ENCODE data around the gene RIMS4. TPM values are rescaled to one million over a fixed set of nuclear protein-coding genes. Genes with fewer than 3 reads are reported as not detected.

Gene RIMS4
- total and polyA plus RNA-seq, 2 of the 8 experiments (the other 6 are each of a cell fraction or from before 2014, with no cell fraction given), result 13.3 to 44.2 TPM

GRCh38 chr20:44706301-44707017, 103.9 kb downstream of the RIMS4 start:
- no peak overlapping the region for H2BK15ac ChIP-seq (ENCODE audit: low read length)
- no peak for TF ChIP-seq SP1 (IDR thresholded peaks at IDR 0.05; ENCODE audit: low read depth, low read length)
- TF ChIP-seq SP4 (IDR thresholded peaks at IDR 0.05; ENCODE audit: low read length), result no peak
- TF ChIP-seq GTF2F1 (IDR thresholded peaks at IDR 0.05; ENCODE audit: borderline replicate concordance, low read depth, low read length), result no peak
- no peak for TF ChIP-seq KDM1A (IDR thresholded peaks at IDR 0.05; ENCODE audit: borderline replicate concordance, low read length)
- no peak for TF ChIP-seq EZH2 (IDR thresholded peaks at IDR 0.05; ENCODE audit: low read depth, low read length, severe bottlenecking)
- no peak for TF ChIP-seq CHD1 (IDR thresholded peaks at IDR 0.05; ENCODE audit: low read depth, low read length)
- no peak for TF ChIP-seq TCF12 (IDR thresholded peaks at IDR 0.05; ENCODE audit: low read depth, low read length)
- no peak for TF ChIP-seq BRCA1 (IDR thresholded peaks at IDR 0.05; ENCODE audit: low read depth, low read length)
- TF ChIP-seq ZNF274 (IDR thresholded peaks at IDR 0.05; ENCODE audit: borderline replicate concordance, extremely low read depth, low read length), result no peak
- no peak for TF ChIP-seq TBP (IDR thresholded peaks at IDR 0.05; ENCODE audit: low read depth, low read length)
- no peak for TF ChIP-seq CREB1 (IDR thresholded peaks at IDR 0.05)

More at GRCh38 chr20:44706301-44707017, 103.9 kb downstream of the RIMS4 start:
- no peak overlapping the region for H3K14ac ChIP-seq (ENCODE audit: insufficient read length)
- no peak overlapping the region for H2BK12ac ChIP-seq (ENCODE audit: low read depth, low read length)
- DNase-seq (ENCODE audit: low read depth in 1 of 2, low spot score in 2 of 2) (no peak), FAIRE-seq (no peak)
- H4K20me1 ChIP-seq (replicated peaks in 1 of 2; ENCODE audit: control insufficient read depth in 1 of 2, insufficient read depth in 2 of 2, low read length in 2 of 2), result no peaks in the 10 kb centered on the region
- H3K23me2 ChIP-seq (ENCODE audit: low read depth, low read length), result no peaks in the 10 kb centered on the region; the same call in 1 of the 2 replicates
- H3K36me3 ChIP-seq (ENCODE audit: control insufficient read depth in 2 of 4, insufficient read depth in 4 of 4, low read length in 3 of 4), result no peaks in the 10 kb centered on the region
- no peak overlapping the region for H4K91ac ChIP-seq (replicated peaks; ENCODE audit: insufficient read length, low read length)
- WGBS, 2 experiments (ENCODE audit: extremely low coverage in 1 of 2, insufficient coverage in 1 of 2, insufficient read length in 1 of 2, insufficient replicate concordance in 2 of 2, low coverage in 1 of 2, low lambda C conversion rate in 2 of 2, missing lambda C conversion rate in 1 of 2), result 69% methylated on average over 10 of the region's 10 CpGs; no CpG with 5 or more reads in 1 of the 2 experiments
- H3K56ac ChIP-seq (replicated peaks; ENCODE audit: insufficient read length, low read depth, low read length), result no peak overlapping the region
- no peak overlapping the region for H3K27ac ChIP-seq (ENCODE audit: low read depth, low read length)
- no peaks in the 10 kb centered on the region for H3K27me3 ChIP-seq (replicated peaks in 1 of 4; ENCODE audit: control insufficient read depth in 3 of 4, extremely low read depth in 1 of 4, insufficient read depth in 3 of 4, low read length in 3 of 4)
- H4K8ac ChIP-seq (ENCODE audit: extremely low read depth, insufficient read depth, low read length), result no peak overlapping the region
- H3K79me2 ChIP-seq (ENCODE audit: control insufficient read depth in 1 of 2, insufficient read depth in 2 of 2, low read length in 2 of 2), result no peaks in the 10 kb centered on the region
- no peak overlapping the region for H3K4me3 ChIP-seq (ENCODE audit: extremely low read depth in 1 of 4, insufficient read depth in 2 of 4, low read depth in 3 of 4, low read length in 4 of 4)
- no peak overlapping the region for H4K5ac ChIP-seq (ENCODE audit: insufficient read length, low read depth, low read length)
- H2BK20ac ChIP-seq (ENCODE audit: low read length), result no peak overlapping the region
- H3K4me2 ChIP-seq (ENCODE audit: insufficient read depth in 1 of 2, low read depth in 2 of 2, low read length in 2 of 2), result no peak overlapping the region
- peaks cover 0 to 5% (median 3%) of the 10 kb centered on the region in 4 experiments; a peak in 6 of 7 replicates for H3K4me1 ChIP-seq (replicated peaks in 1 of 4; ENCODE audit: control insufficient read depth in 3 of 4, insufficient read depth in 4 of 4, low read length in 3 of 4)
- H2AFZ ChIP-seq (ENCODE audit: low read length), result no peak overlapping the region
- H3K79me1 ChIP-seq (ENCODE audit: low read depth, low read length), result no peaks in the 10 kb centered on the region
- no peak overlapping the region for H3K23ac ChIP-seq (ENCODE audit: insufficient read length)
- ChIA-PET POLR2A (ENCODE audit: partially characterized antibody) (interaction anchor here (1.2 to 1.3 kb wide), 3 partner anchors 10 to 22 kb away, joined by 3 to 5 read pairs (median 4); no protein-coding TSS in a partner anchor), CTCF (ENCODE audit: partially characterized antibody) (interaction anchor here (0.8 to 8.6 kb wide), 5 partner anchors 17 to 157 kb away, joined by 3 to 180 read pairs (median 3); partner anchors contain the start of gene CCN5)
- no peak overlapping the region for H2AK5ac ChIP-seq (ENCODE audit: low read depth, low read length)
- H3K4ac ChIP-seq (replicated peaks; ENCODE audit: insufficient read length, low read depth, low read length), result no peak overlapping the region
- H2BK120ac ChIP-seq (replicated peaks; ENCODE audit: low read depth, low read length), result no peak overlapping the region
- no peak overlapping the region for H3K9ac ChIP-seq (replicated peaks in 1 of 4; ENCODE audit: extremely low read depth in 1 of 4, low read depth in 3 of 4, low read length in 3 of 4)
- H3K18ac ChIP-seq (ENCODE audit: extremely low read depth, low read length), result no peak overlapping the region
- no peaks in the 10 kb centered on the region for H3K9me3 ChIP-seq (ENCODE audit: insufficient read depth in 2 of 2, low read depth in 1 of 2, low read length in 1 of 2)
- no peak overlapping the region for H2BK5ac ChIP-seq (ENCODE audit: low read depth, low read length)

Measured in H1 (cell line).